T-helper 1 cell treated with Interleukin-12 subunit alpha and Interleukin-12 subunit beta and Interleukin-4 antibody, amounts not matched to agents 30 ng/mL and 1 ng/mL, for 36 hours (primary cell): ENCODE results near the gene GOLT1A. TPM values are rescaled to one million over a fixed set of nuclear protein-coding genes. Genes with fewer than 3 reads are reported as not detected.
"Not testable (repeated sequence)": the region's sequence is repeated elsewhere in the genome, so short reads cannot be mapped to it uniquely, and the experiment has no call there.

Source experiments
- intact Hi-C: fragments of 100-400 bp; cut with micrococcal nuclease; formaldehyde crosslinking; loops from one replicate; pipeline ENCODE4 v1.15.1; 2024
- total RNA-seq: library from RNA; stranded (reverse); gene quantifications from 2 replicates; pipeline ENCODE4 v1.2.3, GENCODE V29; 2022

GOLT1A gene
- total RNA-seq, 1 donor from 2014 or later: not detected

DNA sequence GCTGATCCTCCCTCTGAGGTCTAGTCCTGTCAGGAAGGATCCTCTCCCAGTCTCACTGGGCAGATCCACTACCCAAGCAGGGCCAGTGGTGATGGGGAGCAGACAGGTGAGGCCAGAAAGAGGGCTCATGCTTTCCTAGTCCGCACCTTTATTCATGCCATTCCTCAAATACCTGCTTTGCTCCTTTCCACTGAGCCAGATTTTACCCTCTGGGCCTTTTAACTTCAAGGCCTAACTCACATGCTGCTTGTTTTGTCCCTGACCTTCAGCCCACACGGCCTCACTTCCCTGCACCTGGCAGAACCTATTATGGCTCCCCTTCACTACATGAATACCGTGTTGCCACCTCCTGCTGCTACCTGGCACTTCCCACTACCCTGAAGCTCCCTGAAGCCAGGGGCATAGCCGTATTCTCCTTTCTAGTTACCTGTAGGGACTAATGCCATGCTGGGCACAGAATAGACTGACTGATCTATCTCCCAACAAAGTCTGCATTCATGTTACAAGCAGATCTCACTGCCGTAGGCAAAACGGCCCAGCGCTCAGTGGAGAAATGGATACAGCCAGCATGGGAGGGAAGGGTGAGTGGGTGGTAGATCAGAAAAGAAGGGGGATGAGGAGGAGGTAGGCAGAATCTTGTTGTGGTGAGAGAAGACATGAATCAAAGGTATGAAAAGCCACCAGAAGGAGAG lies 36.1 kb upstream of the GOLT1A start:
- intact Hi-C loops: no loop called here

DNA sequence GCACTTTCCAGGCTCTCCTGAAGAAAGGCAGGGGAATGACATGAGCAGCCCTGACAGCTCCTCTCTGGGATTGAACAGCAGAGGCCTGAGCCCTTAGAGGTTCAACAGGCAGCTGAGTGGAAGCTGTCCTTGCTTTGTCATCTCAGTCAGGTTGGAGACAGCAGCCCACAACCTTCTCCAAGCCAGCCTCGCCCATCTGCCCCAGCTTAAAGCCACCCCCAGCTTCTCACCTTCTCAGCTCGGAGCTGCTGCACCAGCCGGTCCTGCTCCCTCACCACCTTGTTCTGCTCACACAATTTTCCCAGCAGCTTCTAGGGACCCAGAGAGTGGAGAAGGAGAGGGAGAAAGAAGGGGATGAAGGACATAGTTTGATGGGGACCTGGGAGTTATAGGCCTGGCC lies 35.2 kb upstream of the GOLT1A start:
- intact Hi-C loops: no loop called here

DNA sequence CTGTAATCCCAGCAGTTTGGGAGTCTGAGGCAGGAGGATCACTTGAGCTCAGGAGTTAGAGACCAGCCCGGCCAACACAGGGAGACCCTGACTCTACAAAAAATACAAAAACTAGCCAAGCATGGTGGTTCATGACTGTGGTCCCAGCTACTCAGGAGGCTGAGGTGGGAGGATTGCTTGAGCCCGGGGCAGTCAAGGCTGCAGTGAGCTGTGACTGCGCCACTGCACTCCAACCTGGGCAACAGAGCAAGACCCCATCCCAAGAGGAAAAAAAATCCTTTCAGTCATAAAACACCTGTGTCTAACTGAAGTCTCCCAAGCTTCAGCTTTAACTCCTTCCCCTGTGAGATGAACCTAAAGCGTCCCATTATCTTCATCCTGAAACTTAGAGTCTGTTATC lies 33.1 kb upstream of the GOLT1A start:
- intact Hi-C loops: no loop called here

DNA sequence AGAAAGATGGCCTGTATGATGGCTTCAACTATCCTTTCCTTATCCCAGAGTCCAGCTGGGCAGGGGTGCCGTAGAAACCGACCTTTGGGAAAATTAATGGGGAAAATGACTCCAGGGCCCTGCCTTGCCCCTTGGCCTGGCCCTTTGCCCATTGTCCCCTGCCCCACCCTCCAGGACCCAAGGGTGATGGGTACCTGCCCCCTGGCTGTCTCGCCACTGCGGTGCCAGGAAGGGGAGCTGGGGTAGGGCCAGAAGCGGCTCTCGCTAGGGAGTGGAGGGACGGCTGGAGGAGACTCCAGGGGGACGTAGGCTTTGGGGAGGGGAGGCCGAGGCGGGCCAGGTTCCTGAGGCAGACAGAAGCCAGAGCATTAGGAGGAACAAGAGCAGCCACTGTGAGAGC lies 29.1 kb upstream of the GOLT1A start:
- intact Hi-C loops: no loop called here

DNA sequence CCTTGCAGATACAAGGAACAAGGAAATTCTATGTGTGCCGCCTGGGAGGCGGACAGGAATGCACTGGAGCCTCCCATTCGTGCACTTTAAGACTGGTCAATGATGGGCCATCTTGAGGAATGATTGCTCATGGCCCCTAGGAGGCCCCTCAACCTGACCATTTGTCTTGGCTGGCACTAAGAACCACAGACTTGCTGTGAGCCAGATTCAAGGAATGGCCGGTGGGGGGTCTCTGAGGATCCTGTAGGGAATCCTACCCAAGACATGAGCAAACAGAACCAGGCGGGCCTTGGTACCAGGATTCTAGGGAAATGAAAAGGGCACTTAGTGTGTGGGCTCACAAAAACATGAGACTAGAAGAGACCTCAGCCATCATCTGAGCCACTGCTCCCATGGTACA lies 28.1 kb upstream of the GOLT1A start:
- intact Hi-C loops: no loop called here

DNA sequence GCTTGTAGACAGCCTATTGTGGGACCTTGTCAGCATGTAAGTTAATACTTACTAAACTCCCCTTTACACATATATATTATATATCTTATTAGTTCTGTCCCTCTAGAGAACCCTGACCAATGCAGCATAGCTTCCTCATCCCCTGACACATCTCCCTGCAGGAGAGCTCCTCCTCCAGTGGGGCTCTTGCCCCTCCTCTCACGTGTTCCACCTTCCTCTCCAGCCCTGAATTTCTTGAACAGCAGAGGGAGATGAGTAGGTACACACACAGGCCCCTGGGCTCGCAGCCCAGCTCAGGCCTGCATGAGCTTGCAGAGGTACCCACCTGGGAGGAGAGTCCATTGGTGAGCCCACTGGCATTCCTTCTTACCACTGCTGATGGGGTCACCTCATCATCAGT lies 27.3 kb upstream of the GOLT1A start:
- intact Hi-C loops: no loop called here

DNA sequence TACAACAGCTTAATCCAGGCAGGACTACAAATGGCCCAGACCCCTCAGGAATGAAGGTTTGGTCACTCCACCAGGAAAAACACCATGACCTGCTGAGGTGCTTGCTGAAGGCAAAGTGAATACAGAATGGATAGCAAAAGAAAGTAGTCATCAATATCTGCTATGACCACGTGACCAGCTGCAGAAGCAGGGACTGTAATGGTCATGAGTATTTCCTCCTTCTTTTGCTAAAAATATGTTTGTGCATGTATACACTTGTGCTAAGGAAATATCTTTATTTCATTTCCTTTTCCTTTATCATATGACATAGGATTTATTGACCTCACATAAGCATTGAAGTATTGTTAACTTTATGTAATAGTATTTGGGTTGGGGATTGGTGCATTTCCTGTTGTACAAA lies 26.4 kb upstream of the GOLT1A start:
- intact Hi-C loops: no loop called here

DNA sequence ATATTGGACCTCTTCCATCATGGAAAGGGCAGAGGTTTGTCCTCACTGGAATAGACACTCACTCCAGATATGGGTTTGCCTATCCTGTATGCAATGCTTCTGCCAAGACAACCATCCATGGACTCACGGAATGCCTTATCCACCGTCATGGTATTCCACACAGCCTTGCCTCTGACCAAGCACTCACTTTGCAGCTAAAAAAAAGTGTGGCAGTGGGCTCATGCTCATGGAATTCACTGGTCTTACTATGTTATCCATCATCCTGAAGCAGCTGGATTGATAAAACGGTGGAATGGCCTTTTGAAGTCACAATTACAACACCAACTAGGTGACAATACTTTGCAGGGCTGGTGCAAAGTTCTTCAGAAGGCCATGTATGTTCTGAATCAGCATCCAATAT lies 25.6 kb upstream of the GOLT1A start:
- intact Hi-C loops: not testable (repeated sequence)

DNA sequence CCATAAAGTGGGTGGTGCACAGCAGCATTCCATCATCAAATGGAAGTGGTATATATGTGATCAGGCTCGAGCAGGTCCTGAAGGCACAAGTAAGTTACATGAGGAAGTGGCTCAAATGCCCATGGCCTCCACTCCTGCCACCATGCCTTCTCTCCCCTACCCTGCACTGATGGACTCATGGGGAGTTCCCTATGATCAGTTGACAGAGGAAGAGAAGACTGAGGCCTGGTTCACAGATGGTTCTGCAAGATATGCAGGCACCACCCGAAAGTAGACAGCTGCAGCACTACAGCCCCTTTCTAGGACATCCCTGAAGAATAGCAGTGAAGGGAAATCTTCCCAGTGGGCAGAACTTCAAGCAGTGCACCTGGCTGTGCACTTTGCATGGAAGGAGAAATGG lies 24.7 kb upstream of the GOLT1A start:
- intact Hi-C loops: not testable (repeated sequence)

DNA sequence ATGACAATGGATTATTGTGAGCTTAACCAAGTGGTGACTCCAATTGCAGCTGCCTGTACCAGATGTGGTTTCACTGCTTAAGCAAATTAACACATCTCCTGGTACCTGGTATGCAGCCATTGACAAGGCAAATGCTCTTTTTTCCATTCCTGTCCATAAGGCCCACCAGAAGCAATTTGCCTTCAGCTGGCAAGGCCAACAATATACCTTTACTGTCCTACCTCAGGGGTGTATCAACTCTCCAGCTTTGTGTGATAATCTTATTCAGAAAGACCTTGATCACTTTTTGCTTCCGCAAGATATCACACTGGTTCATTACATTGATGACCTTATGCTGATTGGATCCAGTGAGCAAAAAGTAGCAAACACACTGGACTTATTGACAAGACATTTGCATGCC lies 23.7 kb upstream of the GOLT1A start:
- intact Hi-C loops: not testable (repeated sequence)

DNA sequence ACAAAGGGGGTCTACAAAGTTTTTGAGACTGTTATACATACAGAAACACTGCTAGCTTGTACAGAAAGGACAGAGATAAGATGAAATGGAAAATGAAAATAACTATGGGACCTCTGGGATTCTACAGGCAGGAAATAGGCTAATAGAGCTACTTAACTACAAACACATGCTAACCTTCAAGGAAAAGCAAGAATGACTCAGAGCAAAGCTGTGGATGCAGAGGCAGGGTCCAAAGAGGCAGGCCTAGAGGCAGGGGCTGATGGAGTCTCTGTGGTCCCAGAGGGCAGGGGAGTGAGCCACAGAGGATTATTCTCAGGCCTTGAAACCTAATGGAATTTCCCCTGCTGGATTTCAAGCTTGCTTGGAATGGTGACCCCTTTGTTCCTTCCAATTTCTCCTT lies 18.7 kb upstream of the GOLT1A start:
- intact Hi-C loops: no loop called here

DNA sequence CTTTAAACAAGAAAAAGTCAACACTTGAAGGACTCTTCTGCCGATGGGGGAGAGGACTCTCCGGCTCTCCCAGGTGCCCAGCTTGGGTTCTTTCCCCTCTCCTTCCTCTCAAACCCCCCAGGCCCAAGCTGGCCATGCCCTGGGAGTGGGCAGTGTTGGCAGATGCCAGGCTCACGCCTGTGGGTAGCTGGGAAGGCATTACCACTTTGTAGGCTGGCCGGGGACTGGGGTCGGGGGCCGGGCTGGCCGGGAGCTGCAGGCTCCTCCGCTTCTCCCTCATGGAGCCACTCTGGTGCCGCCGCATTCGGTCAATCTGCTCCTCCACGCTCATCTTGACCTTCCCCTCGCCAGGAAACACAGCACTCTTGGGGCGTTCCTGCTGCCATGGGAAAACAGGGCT lies 16.4 kb upstream of the GOLT1A start:
- intact Hi-C loops: no loop called here

DNA sequence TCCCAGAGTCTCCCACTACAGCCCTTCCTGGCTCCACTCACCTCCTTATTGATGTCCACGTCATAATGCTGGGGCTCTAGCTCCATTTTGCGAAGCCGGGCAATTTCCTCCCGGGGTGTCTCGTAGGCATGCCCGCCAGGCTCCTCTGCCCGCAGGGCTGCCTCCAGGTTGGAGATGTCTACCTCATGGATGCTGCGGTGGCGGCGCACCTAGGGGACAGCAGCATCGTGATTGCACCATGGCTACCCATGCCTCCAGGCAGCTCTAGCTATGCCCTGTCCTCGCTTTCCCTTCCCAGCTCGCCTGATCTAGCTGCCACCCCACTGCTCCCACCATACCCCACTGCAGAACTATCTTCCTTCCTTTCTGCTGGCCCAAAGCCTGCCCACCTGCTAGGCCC lies 15.1 kb upstream of the GOLT1A start:
- intact Hi-C loops: no loop called here

DNA sequence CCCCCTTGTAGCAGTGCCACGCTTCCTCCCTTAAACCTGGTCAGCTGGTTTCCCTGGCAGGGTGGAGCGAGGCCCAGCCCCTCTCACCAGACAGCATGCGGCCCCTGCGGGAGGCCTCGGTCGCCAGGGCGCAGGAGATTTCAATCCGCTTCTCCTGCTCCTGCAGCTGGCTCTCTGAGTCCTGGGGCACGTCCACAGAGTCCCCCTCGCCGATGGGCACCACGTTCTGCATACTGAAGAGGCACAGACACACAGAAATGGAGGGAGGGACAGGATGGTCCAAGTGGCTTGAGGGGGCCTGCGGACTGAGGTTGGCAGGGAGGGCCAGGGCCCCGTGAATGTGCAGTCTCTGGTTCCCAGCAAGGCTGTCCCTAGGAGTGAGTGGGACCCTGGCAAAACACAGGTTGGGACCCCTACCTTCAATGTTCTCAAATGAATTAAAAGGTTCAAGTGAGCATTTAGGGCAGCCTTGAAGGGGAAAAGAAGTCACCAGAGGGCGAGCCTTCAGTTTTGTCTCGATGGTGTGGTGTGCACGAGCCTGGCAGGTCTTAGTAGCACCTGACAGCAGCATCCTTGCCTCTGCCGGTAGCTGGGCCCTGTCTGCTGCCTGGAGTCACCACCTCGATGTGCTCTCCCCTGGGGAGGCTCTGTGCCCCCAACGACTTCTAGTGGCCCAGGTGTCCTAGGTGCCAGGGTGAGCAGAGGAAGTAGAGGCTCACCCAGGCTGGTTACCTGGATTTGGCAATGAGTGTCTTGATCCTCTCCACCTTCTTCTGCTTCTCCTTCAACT lies 14.4 kb upstream of the GOLT1A start:
- intact Hi-C loops: no loop called here

DNA sequence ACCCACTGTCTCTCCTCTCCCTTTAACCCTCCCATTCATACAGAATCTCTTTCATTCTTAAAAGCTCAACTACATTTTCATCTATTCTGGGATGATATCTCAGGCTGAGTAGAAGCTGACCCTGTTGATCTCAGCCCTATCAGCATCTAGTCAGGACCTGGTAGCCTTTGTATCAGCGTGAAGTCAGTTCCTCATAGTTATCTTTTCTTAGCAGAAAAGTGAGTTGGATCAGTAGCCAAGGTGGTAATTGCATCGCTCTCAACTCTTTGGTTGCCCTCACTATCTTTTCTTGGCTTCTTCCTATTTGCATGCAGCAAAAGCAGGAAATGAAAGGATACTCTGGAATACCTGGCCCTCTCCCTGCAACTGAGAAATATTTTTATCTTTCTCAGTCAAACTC lies 13.6 kb upstream of the GOLT1A start:
- intact Hi-C loops: no loop called here

DNA sequence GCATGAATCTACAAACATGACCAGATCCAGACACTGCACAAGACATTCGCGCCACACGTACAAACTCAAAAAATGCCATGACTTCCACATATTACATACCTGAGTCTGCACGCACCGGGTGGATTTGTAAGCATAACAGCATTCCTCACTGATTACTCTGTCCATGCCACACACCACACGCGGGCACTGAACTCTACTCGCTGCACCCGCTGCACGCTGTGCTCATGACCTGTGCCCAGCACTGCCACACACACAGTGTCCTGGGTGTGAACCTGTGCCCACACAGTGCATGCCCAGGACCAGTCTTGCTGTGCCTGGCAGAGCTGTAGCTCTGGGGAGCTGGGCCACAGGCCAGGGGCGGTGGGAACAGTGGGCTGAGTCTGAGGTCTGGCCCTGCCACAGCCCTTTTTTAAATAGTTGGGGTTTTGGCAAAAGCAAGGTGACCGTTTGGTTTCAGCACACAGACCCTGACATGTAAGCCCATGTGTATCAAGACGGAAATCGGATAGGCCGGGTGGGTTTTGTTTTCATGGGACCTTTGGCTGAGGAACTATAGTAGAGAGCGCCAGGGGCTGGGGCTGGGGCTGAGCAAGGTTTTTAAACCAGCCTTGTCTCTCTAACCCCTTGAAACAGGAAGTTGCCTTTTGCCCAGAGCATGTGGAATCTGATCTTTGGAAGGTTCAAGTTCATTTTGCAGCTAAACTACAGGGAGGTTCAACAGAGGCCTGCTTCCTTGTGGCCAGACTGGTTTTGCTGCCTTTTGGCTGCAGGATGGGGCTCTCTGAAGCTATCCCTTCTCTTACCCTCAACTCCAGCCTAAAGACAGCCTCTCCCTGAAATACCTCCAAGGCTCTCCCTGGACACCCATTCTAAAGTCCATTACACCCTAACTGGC lies 12.3 kb upstream of the GOLT1A start:
- intact Hi-C loops: no loop called here

DNA sequence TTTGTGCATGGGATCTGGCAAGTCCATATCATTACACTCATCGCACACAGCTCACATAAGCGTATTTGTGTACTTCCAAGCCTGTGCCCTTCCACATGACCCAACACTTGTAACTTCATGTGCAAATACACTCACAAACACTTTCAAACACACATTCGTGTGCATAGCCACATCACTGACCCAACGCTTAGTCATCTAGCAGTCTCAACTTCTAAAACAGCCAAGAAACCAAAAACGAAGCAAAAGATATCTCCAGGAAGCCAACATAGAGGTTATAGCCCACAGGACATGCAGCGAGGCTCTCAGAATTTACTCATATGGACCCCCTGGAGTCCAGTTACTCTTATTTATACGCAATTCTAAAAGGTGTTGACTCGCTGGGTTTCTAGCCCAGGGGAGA lies 10.9 kb upstream of the GOLT1A start:
- intact Hi-C loops: no loop called here

DNA sequence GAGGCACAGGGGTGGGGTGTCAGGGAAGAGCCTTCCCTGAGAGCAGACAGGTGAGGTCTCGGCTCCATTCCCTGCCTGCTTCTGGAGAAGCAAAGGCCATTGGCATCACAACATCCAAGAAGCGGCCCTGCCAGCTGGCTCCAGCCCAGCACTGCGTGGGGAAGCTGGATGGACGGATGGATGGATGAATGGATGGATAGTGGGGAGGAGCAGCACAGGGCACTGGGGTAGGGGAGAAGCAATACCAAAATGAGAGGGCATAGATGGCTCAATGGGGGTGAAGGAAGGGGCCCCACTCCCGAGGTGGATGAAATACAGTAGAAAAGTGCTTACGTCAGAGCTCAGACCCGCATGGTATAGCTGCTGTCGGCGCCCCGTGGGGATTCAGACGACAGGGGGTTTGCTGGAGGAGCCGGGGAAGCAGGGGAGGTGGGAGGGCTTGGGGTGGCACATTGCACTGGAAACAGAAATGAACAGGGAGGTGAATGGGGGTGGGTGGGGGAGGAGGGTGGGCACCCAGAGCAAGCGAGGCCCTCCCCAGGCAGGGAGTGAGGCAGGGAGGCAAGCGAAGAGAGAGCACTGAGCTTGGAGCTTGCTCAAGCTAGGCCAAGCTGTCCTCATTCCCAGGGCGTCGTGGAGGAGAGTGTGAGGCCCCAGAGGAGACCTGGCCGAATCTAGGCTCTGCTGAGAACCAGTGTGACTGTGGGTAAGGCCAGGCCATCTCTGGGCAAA lies 9.5 kb upstream of the GOLT1A start:
- intact Hi-C loops: no loop called here

DNA sequence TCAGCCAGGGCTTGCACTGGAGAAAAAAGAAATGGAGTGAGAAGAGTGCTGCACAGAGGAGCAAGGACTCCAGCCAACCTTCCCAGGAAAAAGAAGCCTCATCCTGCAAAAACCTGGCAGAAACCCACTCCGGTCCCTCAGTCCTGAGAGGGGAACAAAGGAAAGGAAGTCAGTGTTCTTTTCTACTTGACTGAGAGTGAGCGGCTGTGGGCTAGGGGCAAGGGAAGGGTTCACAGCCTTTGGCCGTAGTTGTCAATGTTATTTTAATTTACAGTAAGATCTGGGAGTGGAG lies 8.9 kb upstream of the GOLT1A start:
- intact Hi-C loops: no loop called here

DNA sequence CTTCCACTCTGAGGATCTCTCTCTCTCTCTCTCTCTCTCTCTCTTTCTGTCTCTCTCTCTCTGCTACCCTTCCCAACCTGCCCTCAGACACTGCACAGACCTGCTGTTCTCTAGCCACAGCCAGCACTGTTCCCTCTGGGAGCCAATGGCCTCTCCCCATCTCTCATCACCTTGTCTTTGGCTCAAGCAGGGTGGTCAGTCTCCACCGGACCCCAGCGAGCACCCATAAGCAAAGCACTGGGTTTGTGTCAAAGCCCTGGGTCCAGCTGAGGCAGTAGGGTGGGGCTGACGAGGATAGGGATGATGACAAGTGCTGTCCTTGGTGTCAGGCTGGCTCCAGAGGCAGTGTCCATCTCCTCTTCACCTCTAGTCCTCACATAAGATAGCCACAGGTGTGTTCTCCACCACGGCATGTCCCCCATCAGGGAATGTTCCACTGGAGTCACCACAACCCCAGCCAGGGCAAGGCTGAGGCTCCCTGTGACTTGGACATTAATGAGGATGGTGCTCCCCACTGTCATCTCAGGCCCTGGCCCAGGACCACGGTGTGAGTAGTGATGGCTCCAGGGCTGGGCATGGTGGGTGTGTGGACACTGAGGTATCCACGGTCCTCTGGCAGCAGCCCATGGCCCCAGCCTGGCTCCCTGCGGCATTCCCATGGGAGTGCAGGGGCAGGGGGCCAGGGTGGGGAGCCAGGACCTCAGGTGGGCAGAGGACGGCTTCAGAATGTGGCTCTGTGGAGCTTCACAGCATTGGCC lies 8.4 kb upstream of the GOLT1A start:
- intact Hi-C loops: no loop called here

DNA sequence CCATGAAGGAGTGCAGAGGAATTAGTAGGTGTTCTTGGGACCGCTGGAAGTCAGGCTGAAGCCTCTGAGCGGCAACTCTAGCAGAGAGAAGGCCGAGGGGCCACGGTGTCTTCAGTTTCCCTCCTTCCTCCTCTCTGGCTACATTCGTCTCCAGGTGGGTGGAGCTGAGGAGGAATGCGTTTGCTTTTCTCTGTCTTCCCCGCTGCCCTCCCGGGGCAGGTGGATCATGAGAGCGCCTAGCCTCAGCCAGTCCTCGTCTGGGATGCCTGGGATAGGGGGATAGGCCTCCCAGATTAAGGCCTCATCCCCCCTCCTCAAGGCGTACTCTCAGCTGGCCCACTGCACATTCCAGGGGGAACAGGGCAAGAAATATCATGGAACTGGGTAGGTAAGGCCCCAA lies 7.5 kb upstream of the GOLT1A start:
- intact Hi-C loops: no loop called here
